ENCODE results near the gene CALML6. TPM values are rescaled to one million over a fixed set of nuclear protein-coding genes. Genes with fewer than 3 reads are reported as not detected.

The CALML6 gene
- total RNA-seq, 2 donors from 2014 or later: 0.37 TPM; not detected in 1

GRCh38 chr1:1890506-1891348 is 24.3 kb upstream of the CALML6 start, which contains the start of gene GNB1:
TSS of gene GNB1 (minus strand) at chr1:1891087. CDS start at chr1:1825453, 65,634 bp downstream.
- intact Hi-C loops (cut with DNase I): loop anchor here in 1 of 2 donors (10.0 kb wide), 1 partner anchor 106 kb away; no protein-coding TSS in a partner anchor

GRCh38 chr1:1891349-1892078 is 23.5 kb upstream of the CALML6 start:
- DNase-seq (ENCODE audit: low spot score): peak; percentile 90
- intact Hi-C loops (cut with DNase I): loop anchor here in 1 of 2 donors (10.0 kb wide), 1 partner anchor 107 kb away; no protein-coding TSS in a partner anchor

More at GRCh38 chr1:1890506-1891348, 24.3 kb upstream of the CALML6 start, which contains the start of gene GNB1:
- peak; percentile 96 for DNase-seq (ENCODE audit: low spot score)

- intact Hi-C loops (cut with DNase I): loop anchor here in 1 of 2 donors (10.0 kb wide), 1 partner anchor 107 kb away; no protein-coding TSS in a partner anchor
- DNase-seq (ENCODE audit: low spot score): no peak
Observed at GRCh38 chr1:1892079-1892762, 22.8 kb upstream of the CALML6 start.

- DNase-seq (ENCODE audit: low spot score): no peak
- intact Hi-C loops (cut with DNase I): loop anchor here in 1 of 2 donors (10.0 kb wide), 1 partner anchor 108 kb away; no protein-coding TSS in a partner anchor
Observed at GRCh38 chr1:1892763-1893120, 22.3 kb upstream of the CALML6 start.

GRCh38 chr1:1893291-1893985 is 21.6 kb upstream of the CALML6 start:
- DNase-seq (ENCODE audit: low spot score): no peak
- intact Hi-C loops (cut with DNase I): loop anchor here in 1 of 2 donors (10.0 kb wide), 1 partner anchor 109 kb away; no protein-coding TSS in a partner anchor

DNA sequence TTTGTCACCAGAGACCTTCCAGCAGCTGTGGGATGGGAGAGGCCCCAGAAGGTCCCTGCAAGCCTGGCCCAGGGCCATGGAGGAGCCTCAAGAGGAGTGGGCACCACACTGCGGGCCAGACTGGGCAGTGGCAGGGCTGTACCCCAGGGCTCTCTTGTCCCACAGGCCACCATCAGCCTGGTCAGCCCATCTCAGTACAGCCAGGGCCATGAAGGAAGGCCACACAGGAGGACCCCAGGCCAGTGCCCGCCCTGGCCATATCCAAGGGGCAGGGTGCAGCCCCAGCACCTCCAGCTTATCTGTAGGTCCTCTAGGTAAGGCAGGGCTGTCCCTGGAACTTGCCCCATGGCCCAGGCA is 21.1 kb upstream of the CALML6 start:
- intact Hi-C loops (cut with DNase I): loop anchor here in 1 of 2 donors (10.0 kb wide), 1 partner anchor 109 kb away; no protein-coding TSS in a partner anchor
- DNase-seq (ENCODE audit: low spot score): no peak

DNA sequence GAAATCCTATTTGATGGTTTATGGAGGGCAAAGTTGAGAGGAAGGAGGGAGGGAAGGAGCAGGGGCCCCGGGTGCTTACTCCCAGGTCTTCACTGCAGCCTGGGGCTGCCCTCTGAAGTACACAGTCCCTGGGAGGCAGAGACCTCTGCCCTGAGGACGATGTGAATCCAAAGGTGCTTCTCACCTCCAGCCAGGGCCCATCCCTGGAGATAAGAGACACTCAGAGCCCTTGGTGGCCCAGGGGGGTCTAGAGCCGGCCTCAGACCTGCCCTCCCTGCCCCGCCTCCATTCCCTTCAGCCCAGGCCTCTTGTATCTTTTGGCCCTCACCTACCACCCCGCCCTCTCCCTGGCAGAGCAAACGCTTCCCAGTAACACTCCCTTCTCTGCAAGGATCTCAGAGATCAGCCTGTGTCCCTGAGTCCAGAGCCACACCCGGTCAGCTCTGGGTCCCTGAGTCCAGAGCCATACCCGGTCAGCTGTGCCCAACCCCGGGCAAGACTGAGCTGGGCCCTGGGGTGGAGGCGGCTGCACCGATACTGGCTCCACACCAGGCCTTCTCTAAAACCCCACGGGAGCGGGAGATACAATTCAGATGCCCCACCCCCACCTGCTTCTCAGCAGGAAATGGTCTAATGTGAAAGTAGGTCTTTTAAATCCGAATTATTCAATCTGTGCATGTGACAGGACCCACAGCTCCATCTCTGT is 20.6 kb upstream of the CALML6 start:
- intact Hi-C loops (cut with DNase I): loop anchor here in 1 of 2 donors (10.0 kb wide), 1 partner anchor 110 kb away; no protein-coding TSS in a partner anchor
- DNase-seq (ENCODE audit: low spot score): no peak

- intact Hi-C loops (cut with DNase I): loop anchor here in 1 of 2 donors (10.0 kb wide), 1 partner anchor 110 kb away; no protein-coding TSS in a partner anchor
Observed at GRCh38 chr1:1895060-1895418, 20.0 kb upstream of the CALML6 start.

GRCh38 chr1:1895456-1896336 is 19.4 kb upstream of the CALML6 start:
- no peak for DNase-seq (ENCODE audit: low spot score)
- intact Hi-C loops (cut with DNase I): loop anchor here in 1 of 2 donors (10.0 kb wide), 1 partner anchor 111 kb away; no protein-coding TSS in a partner anchor

More at GRCh38 chr1:1895060-1895418, 20.0 kb upstream of the CALML6 start:
- peak; percentile 47 for DNase-seq (ENCODE audit: low spot score)

GRCh38 chr1:1898246-1898933 is 16.7 kb upstream of the CALML6 start:
- DNase-seq (ENCODE audit: low spot score): no peak
- intact Hi-C loops (cut with DNase I): loop anchor here in 1 of 2 donors (10.0 kb wide), 1 partner anchor 114 kb away; no protein-coding TSS in a partner anchor

DNA sequence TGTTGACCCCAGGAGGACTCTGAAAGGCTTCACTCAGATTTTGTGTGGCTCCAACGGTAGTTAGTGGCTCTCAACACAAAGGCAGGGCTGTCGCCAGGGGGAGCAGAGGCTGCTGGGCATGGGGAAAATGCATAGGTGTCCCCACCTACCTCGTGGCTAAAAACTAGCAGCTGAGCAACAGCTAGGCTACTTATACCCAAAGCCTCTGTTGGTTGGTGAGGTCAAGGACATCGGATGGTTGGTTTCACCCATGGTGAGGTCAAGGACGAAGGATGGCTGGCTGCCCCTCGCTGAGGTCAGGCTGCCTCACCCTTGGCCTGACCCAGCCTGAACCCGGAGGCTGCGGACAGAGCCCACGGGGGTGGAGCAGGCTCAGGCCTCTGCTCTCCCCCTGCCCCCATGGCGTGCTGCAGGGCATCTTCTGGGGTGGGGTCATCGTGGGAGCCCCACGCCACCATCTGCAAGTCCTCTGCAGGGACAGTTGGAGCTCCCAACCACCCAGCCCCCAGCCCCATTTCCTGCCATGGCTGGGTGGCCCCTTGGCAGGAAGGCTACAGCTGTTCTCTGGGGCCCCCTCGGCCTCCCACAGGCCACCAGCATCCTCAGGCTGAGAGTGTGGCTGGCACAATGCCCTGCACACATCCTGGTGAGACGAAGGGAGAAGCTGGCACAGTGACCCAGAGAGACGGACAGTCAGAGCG is 15.6 kb upstream of the CALML6 start:
- no peak for DNase-seq (ENCODE audit: low spot score)
- intact Hi-C loops (cut with DNase I): loop anchor here in 1 of 2 donors (10.0 kb wide), 1 partner anchor 115 kb away; no protein-coding TSS in a partner anchor

DNA sequence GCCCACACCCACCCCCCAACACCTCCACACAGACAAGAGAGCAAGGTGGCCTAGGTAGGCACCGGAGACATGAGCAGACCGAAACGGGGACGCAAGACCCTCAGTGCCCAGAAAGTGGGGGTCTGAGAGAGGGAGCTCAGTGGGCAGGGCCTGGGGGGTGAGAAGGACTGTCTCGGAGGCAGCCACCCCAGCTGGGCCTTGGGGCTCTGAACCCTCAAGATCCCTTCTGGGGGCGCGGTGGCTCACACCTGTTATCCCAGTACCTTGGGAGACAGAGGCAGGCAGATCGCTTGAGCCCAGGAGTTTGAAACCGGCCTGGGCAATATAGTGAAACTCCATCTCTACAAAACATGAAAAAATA is 15.1 kb upstream of the CALML6 start:
- DNase-seq (ENCODE audit: low spot score): no peak
- intact Hi-C loops (cut with DNase I): loop anchor here in 1 of 2 donors (10.0 kb wide), 1 partner anchor 115 kb away; no protein-coding TSS in a partner anchor

GRCh38 chr1:1900883-1901640 is 14.0 kb upstream of the CALML6 start:
- DNase-seq (ENCODE audit: low spot score): no peak
- intact Hi-C loops (cut with DNase I): no loop called here

GRCh38 chr1:1901641-1902294 is 13.3 kb upstream of the CALML6 start:
- DNase-seq (ENCODE audit: low spot score): no peak
- intact Hi-C loops (cut with DNase I): no loop called here
